Measurements from ENCODE around the gene BICDL2. TPM values are rescaled to one million over a fixed set of nuclear protein-coding genes. Genes with fewer than 3 reads are reported as not detected.
A peak's percentile ranks its signal among the peaks of the same experiment; 100 is the strongest.

Gene BICDL2
- total and polyA plus RNA-seq, 2 donors from 2014 or later, result 2.9 to 12.1 TPM

DNA sequence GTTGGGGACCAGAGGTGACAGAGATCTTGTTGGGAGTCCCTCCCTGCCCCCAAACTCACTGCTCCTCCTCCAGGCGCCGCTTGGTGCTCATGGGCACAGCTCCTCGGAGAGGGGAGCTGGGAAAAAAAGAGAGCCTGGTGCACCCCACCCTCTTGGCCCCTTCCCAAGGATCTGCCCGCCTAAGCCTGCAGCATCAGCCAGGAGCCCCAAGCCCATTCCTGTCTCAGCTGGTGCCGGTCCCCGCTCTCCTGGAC, 13.4 kb downstream of the BICDL2 start:
- FAIRE-seq, result no peak
- peaks cover 0 to 23% (median 16%) of the 10 kb centered on the region in 3 donors for H3K4me1 ChIP-seq (ENCODE audit: control insufficient read depth in 2 of 3, insufficient read depth in 2 of 3, low read depth in 1 of 3, low read length in 3 of 3)
- peaks cover 2 to 5% (median 3%) of the 10 kb centered on the region in 3 donors for H3K36me3 ChIP-seq (ENCODE audit: control insufficient read depth in 2 of 3, insufficient read depth in 3 of 3, low read length in 3 of 3)
- H3K27ac ChIP-seq (ENCODE audit: low read depth in 2 of 2, low read length in 2 of 2), result peak overlapping the region; percentile 98
- peak overlapping the region; percentile 49 to 90 (median 67) for H3K4me3 ChIP-seq (ENCODE audit: low read length in 3 of 3)
- DNase-seq, result no peak
- TF ChIP-seq, protein P1, sequence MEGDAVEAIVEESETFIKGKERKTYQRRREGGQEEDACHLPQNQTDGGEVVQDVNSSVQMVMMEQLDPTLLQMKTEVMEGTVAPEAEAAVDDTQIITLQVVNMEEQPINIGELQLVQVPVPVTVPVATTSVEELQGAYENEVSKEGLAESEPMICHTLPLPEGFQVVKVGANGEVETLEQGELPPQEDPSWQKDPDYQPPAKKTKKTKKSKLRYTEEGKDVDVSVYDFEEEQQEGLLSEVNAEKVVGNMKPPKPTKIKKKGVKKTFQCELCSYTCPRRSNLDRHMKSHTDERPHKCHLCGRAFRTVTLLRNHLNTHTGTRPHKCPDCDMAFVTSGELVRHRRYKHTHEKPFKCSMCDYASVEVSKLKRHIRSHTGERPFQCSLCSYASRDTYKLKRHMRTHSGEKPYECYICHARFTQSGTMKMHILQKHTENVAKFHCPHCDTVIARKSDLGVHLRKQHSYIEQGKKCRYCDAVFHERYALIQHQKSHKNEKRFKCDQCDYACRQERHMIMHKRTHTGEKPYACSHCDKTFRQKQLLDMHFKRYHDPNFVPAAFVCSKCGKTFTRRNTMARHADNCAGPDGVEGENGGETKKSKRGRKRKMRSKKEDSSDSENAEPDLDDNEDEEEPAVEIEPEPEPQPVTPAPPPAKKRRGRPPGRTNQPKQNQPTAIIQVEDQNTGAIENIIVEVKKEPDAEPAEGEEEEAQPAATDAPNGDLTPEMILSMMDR (IDR thresholded peaks at IDR 0.05; ENCODE audit: borderline replicate concordance, extremely low read depth, insufficient read depth), result no peak
- peak overlapping the region in 2 of 3 donors; percentile 24 to 89 for H3K9ac ChIP-seq (ENCODE audit: low read length in 3 of 3)
- peaks cover 2% of the 10 kb centered on the region for H3K27me3 ChIP-seq (ENCODE audit: control insufficient read depth, insufficient read depth, low read length)
- intact Hi-C loops (cut with DNase I), result no loop called here
- no peaks in the 10 kb centered on the region for H3K9me3 ChIP-seq (ENCODE audit: control insufficient read depth in 2 of 3, insufficient read depth in 1 of 3, low read length in 3 of 3)

DNA sequence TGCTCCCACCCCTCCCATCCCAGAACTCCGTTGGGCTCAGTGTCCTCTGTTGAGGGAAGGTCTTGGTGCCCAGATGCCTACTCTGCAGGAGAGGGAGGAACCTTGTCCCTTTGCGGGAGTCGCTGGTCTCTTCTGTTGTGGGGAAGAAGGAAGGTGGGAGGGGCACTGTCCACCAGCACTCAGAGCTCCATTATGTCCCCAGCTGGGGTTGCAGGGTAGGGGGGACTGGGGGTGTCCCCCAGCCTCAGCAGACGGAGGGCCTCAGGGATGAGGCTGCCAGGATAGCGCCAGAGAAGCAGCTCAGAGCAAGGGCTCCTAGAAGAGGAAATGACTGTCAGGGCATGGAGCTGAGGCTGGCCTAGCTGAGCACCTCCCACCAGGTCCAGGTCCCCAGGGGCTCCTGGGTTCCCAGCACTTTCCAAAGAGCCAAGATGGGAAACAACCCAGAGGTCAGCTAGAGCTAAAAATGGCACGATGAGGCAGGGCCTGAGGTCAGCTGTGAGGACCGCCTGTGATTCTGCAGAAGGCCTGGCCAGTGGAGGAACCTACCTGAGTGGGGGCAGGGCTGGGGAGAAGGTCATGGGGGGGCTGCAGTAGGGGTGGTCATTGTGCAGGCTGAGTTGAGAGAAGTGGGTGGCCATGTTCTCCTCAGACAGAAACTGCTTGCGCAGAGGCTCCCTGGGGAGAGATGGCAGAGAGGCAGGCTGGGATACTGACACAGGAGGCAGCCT, 13.9 kb downstream of the BICDL2 start:
- Histone ChIP-seq H3K9ac (ENCODE audit: low read length in 3 of 3) (peak overlapping the region in 2 of 3 donors; percentile 43 to 89), H3K27me3 (ENCODE audit: control insufficient read depth, insufficient read depth, low read length) (peaks cover 4% of the 10 kb centered on the region), H3K4me3 (ENCODE audit: low read length in 3 of 3) (peak overlapping the region; percentile 17 to 90 (median 67)), H3K4me1 (ENCODE audit: control insufficient read depth in 2 of 3, insufficient read depth in 2 of 3, low read depth in 1 of 3, low read length in 3 of 3) (peaks cover 0 to 23% (median 19%) of the 10 kb centered on the region in 3 donors), H3K9me3 (ENCODE audit: control insufficient read depth in 2 of 3, insufficient read depth in 1 of 3, low read length in 3 of 3) (no peaks in the 10 kb centered on the region), H3K27ac (ENCODE audit: low read depth in 2 of 2, low read length in 2 of 2) (peak overlapping the region; percentile 98), H3K36me3 (ENCODE audit: control insufficient read depth in 2 of 3, insufficient read depth in 3 of 3, low read length in 3 of 3) (peaks cover 2 to 5% (median 3%) of the 10 kb centered on the region in 3 donors)
- DNase-seq (peak in 1 of 5 donors; percentile 77), FAIRE-seq (no peak)
- TF ChIP-seq, protein P1 (IDR thresholded peaks at IDR 0.05; ENCODE audit: borderline replicate concordance, extremely low read depth, insufficient read depth), result no peak
- intact Hi-C loops (cut with DNase I), result no loop called here

DNA sequence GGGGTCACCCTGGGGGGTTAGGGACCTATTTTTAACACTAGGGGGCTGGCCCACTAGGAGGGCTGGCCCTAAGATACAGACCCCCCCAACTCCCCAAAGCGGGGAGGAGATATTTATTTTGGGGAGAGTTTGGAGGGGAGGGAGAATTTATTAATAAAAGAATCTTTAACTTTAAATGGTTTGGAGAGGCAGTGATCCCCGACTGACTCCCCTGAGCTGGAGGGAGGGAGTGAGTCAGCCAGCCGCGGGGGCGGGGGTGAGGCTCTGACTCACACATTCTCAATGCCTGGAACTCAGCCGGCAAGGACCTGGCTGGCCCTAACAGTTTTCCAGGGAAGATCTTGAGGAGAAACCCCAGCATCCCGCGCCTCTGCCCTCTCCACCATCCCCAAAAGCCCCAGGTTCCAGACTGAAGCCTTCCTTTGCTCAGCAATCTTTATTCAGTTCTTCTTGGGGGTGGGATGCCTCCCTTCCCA, 14.5 kb downstream of the BICDL2 start:
- Histone ChIP-seq H3K27me3 (ENCODE audit: control insufficient read depth, insufficient read depth, low read length) (peaks cover 4% of the 10 kb centered on the region), H3K9me3 (ENCODE audit: control insufficient read depth in 2 of 3, insufficient read depth in 1 of 3, low read length in 3 of 3) (no peaks in the 10 kb centered on the region), H3K9ac (ENCODE audit: low read length in 3 of 3) (peak overlapping the region in 2 of 3 donors; percentile 50 to 89), H3K27ac (ENCODE audit: low read depth in 2 of 2, low read length in 2 of 2) (peak overlapping the region; percentile 98), H3K4me3 (ENCODE audit: low read length in 3 of 3) (peak overlapping the region; percentile 17 to 90 (median 67)), H3K36me3 (ENCODE audit: control insufficient read depth in 2 of 3, insufficient read depth in 3 of 3, low read length in 3 of 3) (peaks cover 2 to 5% (median 3%) of the 10 kb centered on the region in 3 donors), H3K4me1 (ENCODE audit: control insufficient read depth in 2 of 3, insufficient read depth in 2 of 3, low read depth in 1 of 3, low read length in 3 of 3) (peaks cover 0 to 23% (median 19%) of the 10 kb centered on the region in 3 donors)
- TF ChIP-seq, protein P1 (IDR thresholded peaks at IDR 0.05; ENCODE audit: borderline replicate concordance, extremely low read depth, insufficient read depth), result no peak
- intact Hi-C loops (cut with DNase I), result no loop called here
- FAIRE-seq (peak; percentile 44), DNase-seq (peak; percentile 88 to 97 (median 91))

All from kidney (tissue), 14 donors.